Measurements from ENCODE around the gene NXT2.
"Not testable (repeated sequence)": the region's sequence is repeated elsewhere in the genome, so short reads cannot be mapped to it uniquely, and the experiment has no call there.

The NXT2 gene

DNA sequence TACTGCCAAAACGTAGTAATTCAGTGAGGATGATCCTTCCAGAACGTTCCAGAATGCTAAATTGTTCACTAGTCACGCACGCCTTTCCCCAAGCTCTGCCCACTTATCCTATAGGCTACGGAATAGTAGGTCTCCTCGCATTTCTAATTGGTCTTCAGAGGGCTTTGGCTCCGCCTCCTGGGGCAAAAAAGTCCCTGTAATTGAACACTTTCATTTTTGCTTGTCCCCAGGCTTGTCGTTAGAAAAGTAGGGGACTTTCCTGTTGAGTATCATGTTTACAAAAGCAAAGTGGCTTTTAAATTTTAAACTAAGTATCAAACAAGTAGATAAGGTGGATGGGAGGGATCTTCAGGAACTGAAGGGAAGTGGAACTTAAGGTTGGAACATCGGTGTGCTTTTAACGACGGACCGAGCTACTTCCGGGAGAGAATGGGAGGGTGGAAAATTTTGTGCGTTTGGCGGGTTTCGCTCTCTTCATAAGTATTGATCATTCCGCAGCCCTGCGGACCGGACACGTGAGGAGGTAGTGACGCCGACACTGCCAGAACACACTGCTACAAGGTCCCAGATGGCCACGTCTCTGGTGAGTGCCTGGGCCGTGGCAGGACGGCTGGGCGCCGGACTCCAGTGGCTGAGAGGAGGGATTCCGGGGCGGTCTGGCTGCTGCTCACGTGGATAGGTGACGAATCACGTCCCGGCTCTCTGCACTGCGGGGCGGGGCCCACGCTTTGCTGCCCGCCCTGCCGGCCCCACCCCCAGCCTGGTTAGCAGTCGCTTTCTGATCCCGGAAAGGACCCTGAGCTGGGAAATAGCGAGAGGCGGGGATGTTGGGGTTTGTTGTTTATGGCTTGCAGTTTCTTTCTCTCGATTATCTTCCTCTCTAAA is at the start of gene NXT2:
TSS of gene NXT2 (plus strand) at position 406 of the 885 bp plus-strand sequence. CDS start at position 569, 163 bp downstream.
- DNase-seq, result peak; percentile 42 to 55

DNA sequence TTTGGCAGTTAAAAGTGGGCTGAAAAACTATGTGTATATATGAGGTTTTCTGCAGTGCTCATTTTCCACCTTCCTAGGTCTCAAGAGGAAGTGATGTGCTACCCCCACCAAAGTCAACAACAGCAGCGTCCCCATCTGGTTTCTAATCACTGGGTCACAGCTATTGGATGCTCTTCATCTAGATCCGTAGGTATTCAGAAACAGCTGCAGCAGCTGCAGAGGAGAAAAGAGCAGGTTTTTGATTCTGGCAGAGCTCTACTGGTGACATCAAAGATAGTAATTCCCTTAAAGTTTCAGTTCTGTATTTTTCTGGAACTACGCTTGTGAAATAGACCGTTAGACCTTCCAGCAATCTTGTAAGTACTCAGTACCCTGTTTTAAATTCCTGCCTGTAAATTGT is 49.0 kb upstream of the NXT2 start:
- no peak for DNase-seq

DNA sequence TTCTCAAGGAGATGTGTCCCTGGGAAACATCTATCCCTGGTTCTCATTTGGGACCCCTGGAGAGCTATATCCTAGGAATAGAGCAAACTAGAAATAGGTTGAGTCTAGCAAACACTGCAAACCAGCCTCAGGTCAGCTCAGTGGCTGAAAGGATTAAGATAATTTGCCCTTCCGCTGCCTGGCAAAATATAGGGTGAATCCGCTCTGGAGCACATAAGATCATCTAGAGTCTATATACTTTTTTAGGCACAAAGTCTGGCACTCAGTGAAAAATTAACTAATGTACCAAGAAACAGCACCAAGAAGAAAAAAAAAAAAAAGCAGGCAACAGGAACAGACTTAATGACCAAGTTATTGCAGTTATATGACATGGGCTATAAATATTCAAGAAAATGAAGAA is 47.5 kb upstream of the NXT2 start:
- no peak for DNase-seq

DNA sequence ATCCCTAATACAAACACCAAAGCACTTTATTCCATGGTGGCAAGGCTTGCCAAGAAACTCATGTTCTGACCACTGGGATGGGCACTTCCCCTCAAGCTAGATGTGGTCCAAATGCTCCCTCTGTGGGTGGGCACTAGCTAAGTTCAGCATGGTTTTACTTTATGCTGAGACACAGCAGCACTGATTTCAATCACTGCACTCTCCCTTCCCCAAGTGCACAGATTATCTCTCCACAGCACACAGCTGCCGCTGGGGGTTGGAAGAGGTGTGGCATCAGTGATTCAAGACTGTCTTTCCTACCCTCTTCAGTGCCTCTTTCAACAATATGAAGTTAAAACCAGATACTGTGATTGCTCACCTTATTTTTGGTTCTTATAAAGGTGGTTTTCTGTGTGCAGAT is 38.2 kb upstream of the NXT2 start:
- no peak for DNase-seq

DNA sequence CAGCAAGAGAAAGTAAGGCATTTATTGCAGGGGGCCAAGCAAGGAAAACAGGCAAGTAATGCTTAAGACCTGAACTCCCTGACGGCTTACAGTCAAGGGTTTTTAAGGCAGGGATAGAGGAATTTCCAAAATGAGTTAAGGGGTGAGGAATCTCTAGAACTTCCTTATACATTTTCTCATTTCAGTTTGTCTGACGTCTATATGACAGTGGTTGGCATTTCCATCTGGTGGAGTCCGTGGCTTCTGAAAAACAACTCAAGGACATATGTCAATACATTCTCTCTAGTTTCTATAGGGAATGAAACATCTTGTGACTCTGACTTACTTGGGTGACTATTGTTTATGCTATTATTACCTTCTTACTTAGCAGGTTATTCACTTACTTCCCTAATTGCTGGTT is 35.5 kb upstream of the NXT2 start:
- DNase-seq, result no peak

DNA sequence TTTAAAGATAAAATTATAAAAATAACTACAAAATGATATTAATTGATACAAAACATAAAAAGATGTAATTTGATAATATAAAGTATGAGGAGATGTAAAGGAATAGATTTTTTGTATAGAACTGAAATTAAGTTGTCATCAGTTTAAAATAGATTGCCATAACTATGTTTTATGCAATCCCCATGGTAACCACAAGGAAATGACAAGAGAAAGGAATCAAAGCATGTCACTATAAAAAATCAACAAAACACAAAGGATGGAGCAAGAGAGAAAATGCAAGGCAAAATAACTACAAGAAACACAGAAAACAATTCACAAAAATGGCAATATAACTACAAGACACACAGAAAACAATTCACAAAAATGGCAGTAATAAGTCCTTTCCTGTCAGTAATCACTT is 27.7 kb upstream of the NXT2 start:
- DNase-seq, result no peak

DNA sequence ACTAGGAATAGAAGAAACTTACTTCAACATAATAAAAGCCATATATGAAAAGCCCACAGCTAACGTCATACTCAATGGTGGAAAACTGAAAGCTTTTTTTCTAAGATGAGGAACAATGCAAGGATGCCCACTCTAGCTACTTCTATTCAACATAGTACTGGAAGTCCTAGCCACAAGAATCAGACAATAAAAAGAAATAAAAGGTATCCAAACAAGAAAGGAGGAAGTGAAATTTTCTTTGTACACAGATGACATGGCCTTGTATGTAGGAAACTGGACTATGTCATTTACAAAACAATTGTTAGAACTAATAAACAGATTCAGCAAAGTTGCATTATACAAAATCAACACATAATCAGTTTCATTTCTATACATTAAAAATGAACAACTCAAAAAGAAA is 25.5 kb upstream of the NXT2 start:
- DNase-seq, result no peak

DNA sequence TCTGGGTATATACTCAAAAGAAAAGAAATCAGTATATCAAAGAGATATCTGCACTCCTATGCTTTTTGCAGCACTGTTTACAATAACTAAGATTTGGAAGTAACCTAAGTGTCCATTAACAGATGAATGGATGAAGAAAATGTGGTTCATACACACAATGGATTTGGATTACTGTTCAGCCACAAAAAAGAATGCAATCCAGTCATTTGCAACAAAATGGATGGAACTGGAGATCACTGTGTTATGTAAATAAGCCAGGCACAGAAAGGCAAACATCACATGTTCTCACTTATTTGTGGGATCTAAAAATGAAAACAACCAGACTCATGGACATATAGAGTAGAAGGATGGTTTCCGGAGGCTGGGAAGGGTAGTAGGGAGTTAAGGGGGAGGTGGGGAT is 17.6 kb upstream of the NXT2 start:
- DNase-seq, result no peak

DNA sequence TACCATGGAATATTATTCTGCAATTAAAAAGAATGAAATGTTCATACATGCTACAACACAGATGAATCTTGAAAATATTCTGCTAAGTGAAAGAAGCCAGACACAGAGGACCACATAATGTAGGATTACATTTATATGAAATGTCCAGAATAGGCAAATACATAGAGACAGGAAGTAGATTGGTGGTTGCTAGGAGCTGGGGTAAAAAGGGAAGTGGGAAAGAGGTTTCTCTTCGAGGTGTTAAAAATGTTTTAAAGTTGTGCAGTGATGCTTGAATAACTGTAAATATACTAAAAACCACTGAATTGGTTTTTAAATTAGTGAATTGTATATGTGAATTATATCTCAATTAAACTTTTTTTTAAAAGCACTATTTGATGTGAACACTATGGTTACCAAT is 3.6 kb upstream of the NXT2 start:
- no peak for DNase-seq

DNA sequence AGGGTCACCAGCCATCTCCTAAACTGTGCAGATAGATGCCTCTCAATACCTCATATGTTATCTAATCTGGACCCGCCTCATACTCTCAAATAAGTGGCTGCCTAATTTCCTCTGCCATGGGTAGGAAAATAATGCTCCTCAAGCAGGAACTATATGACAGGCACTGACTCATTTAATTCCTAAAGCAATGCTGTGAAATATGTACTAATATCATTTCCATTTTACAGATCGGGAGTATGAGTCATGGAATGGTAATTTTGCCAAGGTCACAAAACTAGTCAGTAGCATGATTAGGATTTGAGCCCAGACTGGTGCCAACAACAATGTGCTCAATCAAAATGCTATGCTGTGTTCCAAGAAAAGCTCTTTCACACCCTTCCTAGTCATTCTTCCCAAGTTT is 3.0 kb upstream of the NXT2 start:
- DNase-seq, result no peak

DNA sequence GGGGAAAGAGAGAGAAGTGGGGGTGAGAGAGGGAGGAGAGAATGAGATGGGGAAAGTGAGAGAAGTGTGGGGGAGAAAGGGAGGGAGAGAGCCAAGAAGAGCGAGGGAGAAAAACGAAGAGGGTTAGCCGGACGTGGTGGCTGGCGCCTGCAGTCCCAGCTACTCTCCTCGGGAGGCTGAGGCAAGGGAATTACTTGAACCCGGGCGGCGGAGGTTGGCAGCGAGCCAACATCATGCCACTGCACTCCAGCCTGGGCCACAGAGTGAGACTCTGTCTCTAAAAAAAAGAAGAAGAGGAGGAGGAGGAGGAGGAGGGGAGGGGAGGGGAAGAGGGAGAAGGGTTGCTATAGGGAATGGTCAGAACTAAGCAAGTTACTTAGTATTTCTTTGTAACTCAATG is 1.7 kb upstream of the NXT2 start:
- DNase-seq, result no peak

DNA sequence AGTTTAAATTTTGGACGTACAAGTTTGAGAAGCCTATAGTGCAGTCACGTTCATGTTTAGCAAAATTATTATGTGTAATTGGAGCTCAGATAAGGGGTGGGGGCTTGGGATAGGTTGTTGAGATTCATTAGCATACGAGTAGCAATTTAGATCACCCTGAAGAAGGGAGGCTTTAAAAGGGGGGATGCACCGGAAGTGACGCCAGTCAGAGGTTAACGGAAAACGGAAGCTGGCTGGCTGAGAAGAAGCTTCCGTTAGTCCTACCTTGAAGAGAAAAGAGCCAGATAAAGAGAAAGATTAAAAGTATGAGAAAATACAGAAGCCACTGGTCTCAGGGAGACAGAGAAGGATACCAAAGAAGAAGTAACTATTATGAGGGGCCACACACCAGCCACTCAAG is 1.1 kb upstream of the NXT2 start:
- DNase-seq, result no peak

DNA sequence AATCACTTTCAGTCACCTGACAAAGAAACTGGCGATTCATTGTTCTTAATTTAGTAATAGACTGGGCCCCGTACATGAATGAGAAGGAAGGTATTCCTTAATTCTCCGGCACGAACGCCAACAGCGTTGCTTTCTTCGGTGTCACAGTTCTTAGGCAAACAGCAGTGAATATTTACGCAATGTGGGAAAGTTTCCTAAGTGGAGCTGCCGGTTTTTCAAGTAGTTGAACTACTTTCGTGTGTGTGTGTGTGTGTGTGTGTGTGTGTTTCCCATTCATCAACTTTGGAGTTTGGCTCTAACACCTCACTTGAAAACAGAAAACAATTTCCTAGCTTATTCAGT is 651 bp downstream of the NXT2 start:
- DNase-seq, result no peak

DNA sequence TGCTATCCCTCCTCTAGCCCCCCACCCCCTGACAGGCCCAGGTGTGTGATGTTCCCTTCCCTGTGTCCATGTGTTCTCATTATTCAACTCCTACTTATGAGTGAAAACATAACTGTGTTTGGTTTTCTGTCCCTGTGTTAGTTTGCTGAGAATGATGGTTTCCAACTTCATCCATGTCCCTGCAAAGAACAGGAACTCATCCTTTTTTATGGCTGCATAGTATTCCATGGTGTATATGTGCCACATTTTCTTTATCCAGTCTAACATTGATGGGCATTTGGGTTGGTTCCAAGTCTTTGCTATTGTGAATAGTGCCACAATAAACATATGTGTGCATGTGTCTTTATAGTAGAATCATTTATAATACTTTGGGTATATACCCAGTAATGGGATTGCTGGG is 2.4 kb downstream of the NXT2 start:
- DNase-seq, result not testable (repeated sequence)

DNA sequence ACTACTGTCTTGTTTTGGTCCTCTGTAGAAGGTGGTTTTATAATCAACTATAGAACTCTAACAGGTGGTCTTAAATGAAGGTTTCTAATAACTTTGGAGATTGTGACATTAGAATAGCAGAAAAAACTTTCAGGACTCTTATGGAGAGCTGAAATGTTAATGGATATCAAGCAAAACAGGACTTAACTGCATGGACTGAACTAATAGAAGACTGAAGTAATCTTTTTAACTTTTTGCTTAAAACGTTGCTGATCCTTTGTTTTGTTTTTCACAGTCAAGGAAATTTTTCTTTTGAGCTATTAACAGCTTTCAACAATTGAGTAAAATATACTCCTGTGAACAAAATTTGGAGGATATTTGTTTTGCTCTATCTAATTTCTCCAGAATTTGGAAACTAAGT is 17.2 kb downstream of the NXT2 start:
- no peak for DNase-seq

DNA sequence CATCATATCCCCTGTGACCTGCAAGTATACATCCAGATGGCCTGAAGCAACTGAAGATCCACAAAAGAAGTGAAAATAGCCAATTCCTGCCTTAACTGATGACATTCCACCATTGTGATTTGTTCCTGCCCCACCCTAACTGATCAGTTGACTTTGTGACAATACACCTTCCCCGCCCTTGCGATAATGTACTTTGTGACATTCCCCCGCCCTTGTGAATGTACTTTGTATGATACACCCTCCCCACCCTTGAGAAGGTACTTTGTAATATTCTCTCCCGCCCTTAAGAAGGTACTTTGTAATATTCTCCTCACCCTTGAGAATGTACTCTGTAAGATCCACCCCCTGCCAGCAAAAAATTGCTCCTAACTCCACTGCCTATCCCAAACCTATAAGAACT is 39.4 kb downstream of the NXT2 start:
- DNase-seq, result not testable (repeated sequence)

DNA sequence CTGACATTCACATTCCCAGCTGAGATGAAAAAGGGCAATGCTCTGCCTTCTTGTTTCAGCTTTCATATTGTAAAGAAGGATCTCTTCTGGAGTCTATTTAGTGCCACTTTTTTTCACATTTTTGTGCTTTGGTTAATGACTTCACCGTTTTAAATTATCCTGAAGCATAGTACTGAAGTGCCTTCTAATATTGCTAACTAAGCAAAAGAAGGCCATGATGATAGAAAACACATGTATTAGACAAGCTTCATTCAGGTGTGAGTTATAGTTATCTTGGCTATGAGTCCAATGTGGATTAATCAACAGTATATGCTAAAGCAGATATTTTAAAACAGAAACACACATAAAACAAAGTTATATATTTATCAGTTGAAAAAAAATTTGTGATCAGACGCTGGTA is 40.4 kb downstream of the NXT2 start:
- no peak for DNase-seq

DNA sequence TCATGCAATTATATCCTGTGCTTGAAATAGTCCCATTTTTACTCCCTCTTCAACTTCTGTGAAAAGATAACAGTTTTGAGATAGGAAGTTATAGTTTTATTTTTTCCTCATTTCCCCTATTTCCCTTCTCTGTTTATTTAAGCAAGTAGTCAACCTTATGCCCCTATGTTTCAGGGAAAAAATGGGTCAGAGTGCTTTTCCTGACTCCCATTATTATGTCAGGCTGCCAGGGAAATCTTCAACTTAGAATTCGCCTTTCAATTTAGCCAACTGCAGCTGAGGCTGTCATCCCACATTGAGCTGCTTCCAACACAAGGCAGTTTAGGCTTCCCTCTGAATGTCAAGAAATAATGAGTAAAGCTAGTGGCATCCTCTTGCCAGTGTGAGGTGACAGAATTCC is 42.3 kb downstream of the NXT2 start:
- no peak for DNase-seq

DNA sequence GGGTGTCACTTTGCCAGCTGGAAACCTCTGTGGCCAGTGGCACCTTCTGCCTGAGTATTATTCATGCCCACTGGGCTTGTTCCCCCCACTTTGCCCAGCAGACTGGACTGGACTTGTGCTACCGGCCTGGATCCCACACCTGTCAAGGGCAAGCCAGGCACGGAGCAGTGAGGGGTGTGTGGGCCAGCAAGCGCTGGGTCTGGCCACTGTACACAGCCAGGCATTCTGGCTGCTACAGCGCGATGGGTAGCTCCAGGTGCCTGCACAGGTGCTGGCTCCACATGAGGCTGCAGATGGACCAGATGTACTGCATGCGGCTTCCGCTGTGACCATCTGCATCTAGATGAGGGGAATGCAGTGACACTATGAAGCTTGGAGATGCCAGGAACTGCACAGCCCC is 48.8 kb downstream of the NXT2 start:
- no peak for DNase-seq

DNA sequence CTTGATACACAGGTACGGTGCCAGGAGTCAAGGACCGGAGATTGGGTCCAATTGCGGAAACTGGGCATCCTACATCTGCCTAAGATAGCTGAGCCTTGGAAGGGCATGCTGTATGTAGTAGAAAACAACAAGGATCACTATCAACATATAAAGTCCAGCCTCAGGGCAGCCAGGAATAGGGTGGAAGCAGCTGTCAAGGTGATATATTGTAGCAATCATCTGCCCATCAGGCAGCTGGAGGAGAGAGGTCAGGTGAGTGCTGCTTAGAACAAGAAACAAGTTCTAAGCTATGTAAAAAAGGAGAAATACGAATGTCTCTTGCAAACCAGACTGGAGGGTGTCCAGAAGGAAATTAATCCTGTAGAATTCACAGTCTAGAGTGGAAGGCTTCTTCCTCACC is 53.5 kb downstream of the NXT2 start:
- DNase-seq, result no peak
